GM19099 (cell line): ENCODE results near the gene KERA.

Source experiments
- POLR2A ChIP-seq: IDR thresholded peaks from 3 replicates; pipeline ENCODE4 v1.6.1; 2011; ENCODE audit warnings: low read depth; ENCODE audit not compliant: insufficient read length; ENCODE audit errors: extremely low read depth

Gene KERA, protein sequence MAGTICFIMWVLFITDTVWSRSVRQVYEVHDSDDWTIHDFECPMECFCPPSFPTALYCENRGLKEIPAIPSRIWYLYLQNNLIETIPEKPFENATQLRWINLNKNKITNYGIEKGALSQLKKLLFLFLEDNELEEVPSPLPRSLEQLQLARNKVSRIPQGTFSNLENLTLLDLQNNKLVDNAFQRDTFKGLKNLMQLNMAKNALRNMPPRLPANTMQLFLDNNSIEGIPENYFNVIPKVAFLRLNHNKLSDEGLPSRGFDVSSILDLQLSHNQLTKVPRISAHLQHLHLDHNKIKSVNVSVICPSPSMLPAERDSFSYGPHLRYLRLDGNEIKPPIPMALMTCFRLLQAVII

GRCh38 chr12:91057368-91058165 lies at the start of gene KERA:
TSS of gene KERA (minus strand) at chr12:91058024. CDS start at chr12:91056281, 1,743 bp downstream.
- TF ChIP-seq POLR2A, result no peak

DNA sequence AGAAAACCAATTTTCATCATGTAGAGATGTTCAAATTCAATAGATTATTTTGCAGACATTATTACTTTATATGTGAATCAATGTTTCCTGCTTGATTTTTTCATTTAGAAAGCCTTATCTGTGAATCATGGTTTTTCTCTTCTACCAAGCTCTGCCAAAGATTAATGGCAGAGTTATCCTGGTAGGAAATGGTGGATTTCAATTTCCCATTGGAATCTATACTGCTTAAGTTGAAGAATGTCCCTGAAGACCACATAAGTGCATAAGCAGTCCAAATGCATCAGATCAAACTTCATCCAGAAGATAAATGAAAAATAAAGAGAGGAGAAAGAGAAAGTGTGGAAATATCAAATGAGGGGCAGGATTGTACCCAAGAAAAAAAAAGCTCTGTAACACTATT lies 48.5 kb upstream of the KERA start:
- no peak for TF ChIP-seq POLR2A

- TF ChIP-seq POLR2A, result no peak
Measured at GRCh38 chr12:91105807-91106206, 48.0 kb upstream of the KERA start.

DNA sequence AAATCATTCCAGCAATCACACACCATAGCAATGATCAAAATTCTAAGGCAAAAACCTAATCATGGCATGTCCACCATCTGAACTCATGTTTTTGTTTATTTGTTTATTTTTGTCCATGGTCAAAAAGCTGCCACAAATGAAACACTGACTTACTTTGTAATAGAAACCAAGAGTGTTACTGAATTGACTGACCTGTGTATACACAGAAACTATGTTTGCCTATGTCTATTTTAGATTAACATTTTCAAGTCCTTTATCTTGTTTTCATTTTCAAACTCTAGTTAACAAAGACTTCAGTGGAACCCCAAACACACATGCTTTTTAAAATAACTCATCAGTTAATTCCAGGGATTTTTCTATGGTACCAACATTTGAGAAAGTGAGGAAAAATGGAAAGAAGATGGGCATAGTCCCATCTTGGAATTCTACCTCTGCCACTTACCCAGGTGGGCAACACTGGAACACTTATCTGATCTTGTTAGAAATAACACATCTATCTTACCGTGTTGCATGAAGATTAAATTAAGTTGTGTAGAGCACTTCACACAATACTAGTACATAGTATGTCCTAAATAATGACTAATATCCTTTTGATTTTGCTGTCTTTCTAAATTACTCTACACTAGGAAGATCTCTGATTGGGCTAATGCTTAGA lies 47.1 kb upstream of the KERA start:
- no peak for TF ChIP-seq POLR2A

GRCh38 chr12:91103624-91104023 lies 45.8 kb upstream of the KERA start:
- TF ChIP-seq POLR2A, result no peak

- no peak for TF ChIP-seq POLR2A
Measured at GRCh38 chr12:91103101-91103500, 45.3 kb upstream of the KERA start.

- no peak for TF ChIP-seq POLR2A
Measured at GRCh38 chr12:91100906-91101305, 43.1 kb upstream of the KERA start.

GRCh38 chr12:91099836-91100235 lies 42.0 kb upstream of the KERA start:
- no peak for TF ChIP-seq POLR2A

- TF ChIP-seq POLR2A, result no peak
Measured at GRCh38 chr12:91099341-91099740, 41.5 kb upstream of the KERA start.

DNA sequence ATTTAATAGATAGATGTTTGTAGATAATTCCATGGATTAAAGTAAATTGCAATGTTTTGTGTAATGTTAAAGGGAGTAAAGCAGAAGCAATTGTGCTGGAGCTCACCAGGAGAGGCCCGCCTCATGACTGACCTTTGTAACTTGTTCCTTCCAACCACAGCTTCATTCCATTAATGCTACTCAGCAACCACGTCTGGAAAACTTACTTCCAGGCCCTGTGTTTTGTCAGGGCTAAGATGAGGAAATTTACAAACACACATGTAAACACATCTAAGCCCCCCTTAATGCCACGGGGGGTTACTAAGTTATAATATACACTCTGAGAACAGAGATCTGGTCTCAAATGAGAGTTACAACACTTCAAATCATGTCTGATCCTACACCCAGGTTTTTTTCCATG lies 41.1 kb upstream of the KERA start:
- TF ChIP-seq POLR2A, result no peak

- no peak for TF ChIP-seq POLR2A
Measured at GRCh38 chr12:91098461-91098860, 40.6 kb upstream of the KERA start.

GRCh38 chr12:91094957-91095356 lies 37.1 kb upstream of the KERA start:
- TF ChIP-seq POLR2A, result no peak

GRCh38 chr12:91094032-91094662 lies 36.3 kb upstream of the KERA start:
- TF ChIP-seq POLR2A, result no peak

DNA sequence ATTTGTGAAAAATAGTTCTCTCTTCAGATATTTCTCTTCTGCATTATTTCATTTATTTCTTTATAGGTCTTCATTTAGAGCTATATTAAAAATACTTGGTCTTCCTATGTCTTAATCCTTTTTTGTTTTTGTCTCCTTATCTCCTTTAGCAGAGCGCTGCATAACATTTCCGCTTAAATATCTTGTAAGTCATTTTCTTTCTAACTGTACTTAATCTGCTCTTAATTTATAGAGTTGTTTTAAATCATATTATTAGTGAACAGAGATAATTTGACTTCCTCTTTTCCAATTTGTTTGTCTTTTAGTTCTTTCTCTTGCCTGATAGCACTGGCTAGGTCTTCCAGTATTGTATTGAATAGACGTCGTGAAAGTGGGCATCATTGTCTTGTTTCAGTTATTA lies 35.5 kb upstream of the KERA start:
- no peak for TF ChIP-seq POLR2A
